ENCODE data around the gene RAMP1. TPM values are rescaled to one million over a fixed set of nuclear protein-coding genes. Genes with fewer than 3 reads are reported as not detected.

The RAMP1 gene
- total RNA-seq, 6 experiments from 2014 or later, result 0.38 to 1.3 (median 0.48) TPM; not detected in 1

DNA sequence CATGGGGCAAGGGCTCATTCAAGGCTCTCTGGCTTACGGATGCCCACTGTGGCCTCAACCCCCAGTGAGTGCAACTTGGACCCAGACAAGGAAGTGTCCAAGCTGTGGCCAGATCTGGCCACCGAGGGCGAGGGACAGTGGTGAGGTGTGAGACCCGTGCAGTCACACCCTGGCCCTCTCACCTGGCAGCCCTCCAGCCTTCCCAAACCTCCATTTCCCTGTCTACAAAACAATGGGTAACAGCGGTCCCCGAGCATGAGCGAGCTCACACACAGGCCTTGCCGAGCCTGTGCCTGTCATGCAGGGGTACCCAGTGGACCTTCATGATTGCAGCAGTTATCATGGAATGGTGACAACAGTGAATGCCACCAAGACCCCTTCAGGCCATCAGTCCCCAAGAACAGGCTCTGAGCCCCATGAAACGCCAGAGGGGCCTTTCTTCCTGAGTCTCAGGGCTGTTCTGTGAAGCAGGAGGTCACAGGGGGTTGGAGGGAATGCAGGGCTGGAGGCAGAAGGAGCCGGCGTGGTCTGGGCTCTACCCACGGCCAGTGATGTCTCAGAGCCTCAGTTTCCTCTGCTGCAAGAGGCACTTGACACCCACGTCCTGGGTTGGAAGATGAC lies 49.8 kb downstream of the RAMP1 start:
- TF ChIP-seq CTCF (IDR thresholded peaks at IDR 0.05), result no peak
- Mint-ChIP-seq H3K4me1 (ENCODE audit: low read depth) (peaks cover 13% of the 10 kb centered on the region), H3K9me3 (peaks cover 10% of the 10 kb centered on the region), H3K27ac (no peak overlapping the region), H3K4me3 (no peak overlapping the region), H3K36me3 (ENCODE audit: low read depth) (peaks cover 8% of the 10 kb centered on the region), H3K27me3 (ENCODE audit: insufficient read depth) (peaks cover 2% of the 10 kb centered on the region; the same call in 1 of the 2 replicates)
- DNase-seq, result no peak

DNA sequence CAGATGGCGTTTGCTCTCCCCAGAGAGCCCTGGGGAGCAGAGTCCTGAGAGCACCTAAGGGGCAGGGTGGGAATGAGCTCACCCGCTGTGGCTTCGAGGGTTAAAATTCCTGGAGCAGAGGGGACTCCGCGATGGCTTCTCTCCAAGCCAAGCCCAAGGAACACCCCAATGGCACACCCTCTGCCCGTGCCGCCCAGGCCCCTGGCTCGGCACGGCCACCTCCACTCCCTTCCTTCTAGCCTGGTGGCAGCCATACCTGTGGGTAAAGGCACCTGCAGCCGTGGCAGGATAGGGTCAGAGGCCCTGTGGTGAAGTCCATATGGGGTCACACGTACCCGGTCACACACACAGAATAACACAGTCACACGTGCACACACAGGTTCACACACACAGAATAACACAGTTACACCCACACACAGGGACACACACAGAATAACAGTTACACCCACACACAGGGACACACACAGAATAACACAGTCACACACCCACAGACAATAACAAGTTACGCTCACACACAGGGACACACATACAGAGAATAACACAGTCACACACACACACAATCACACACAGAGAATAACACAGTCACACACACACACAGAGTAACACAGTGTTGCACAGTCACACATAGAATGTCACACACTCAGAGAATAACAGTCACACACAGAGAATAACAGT lies 50.5 kb downstream of the RAMP1 start:
- H3K9me3 Mint-ChIP-seq, result peaks cover 10% of the 10 kb centered on the region
- peaks cover 9% of the 10 kb centered on the region for H3K4me1 Mint-ChIP-seq (ENCODE audit: low read depth)
- H3K4me3 Mint-ChIP-seq, result no peak overlapping the region
- no peak for TF ChIP-seq CTCF (IDR thresholded peaks at IDR 0.05)
- DNase-seq, result no peak
- H3K27ac Mint-ChIP-seq, result no peak overlapping the region
- H3K27me3 Mint-ChIP-seq (ENCODE audit: insufficient read depth), result peaks cover 3% of the 10 kb centered on the region
- H3K36me3 Mint-ChIP-seq (ENCODE audit: low read depth), result peaks cover 8% of the 10 kb centered on the region

DNA sequence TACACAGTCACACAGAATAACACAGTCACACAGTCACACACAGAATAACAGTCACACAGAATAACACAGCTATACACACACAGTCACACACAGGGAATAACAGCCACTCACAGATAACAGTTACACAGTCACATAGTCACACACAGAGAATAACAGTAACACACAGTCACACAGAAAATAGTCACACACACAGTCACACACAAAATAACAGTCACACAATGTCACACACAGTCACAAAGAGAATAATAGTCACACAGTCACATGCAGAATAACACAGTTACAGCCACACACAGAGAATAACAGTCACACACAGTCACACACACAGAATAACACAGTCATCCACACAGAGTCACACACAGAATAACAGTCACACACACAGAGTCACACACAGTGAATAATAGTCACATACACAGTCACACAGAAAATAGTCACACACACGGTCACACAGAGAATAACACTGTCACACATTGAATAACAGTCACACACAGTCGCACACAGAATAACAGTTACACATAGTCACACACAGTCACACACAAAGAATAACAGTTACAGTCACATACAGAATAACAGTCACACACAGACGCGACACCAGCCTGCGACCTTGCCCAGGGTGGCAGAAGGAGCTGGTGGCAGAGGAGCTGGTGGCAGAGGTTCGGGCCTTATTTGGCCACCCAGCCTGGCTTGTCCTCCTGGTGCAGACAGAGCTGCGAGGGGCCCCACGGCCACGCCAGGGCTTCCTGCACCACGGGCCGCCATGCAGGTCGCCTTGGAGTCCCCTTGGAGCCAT lies 51.3 kb downstream of the RAMP1 start:
- Mint-ChIP-seq H3K27ac (no peak overlapping the region), H3K4me3 (no peak overlapping the region), H3K27me3 (ENCODE audit: insufficient read depth) (peaks cover 3% of the 10 kb centered on the region), H3K36me3 (ENCODE audit: low read depth) (peaks cover 8% of the 10 kb centered on the region), H3K9me3 (peaks cover 10% of the 10 kb centered on the region), H3K4me1 (ENCODE audit: low read depth) (peaks cover under 1% of the 10 kb centered on the region; the same call in 1 of the 2 replicates)
- DNase-seq, result no peak
- no peak for TF ChIP-seq CTCF (IDR thresholded peaks at IDR 0.05)

- no peak overlapping the region for H3K4me3 Mint-ChIP-seq
- H3K36me3 Mint-ChIP-seq (ENCODE audit: low read depth), result peaks cover 8% of the 10 kb centered on the region
- H3K27me3 Mint-ChIP-seq (ENCODE audit: insufficient read depth), result peaks cover 6% of the 10 kb centered on the region
- no peak for DNase-seq
- no peak overlapping the region for H3K27ac Mint-ChIP-seq
- 0 out of 2 replicates have a peak, but pooled peaks cover 4% of the 10 kb centered on the region for H3K4me1 Mint-ChIP-seq (ENCODE audit: low read depth)
- TF ChIP-seq CTCF (IDR thresholded peaks at IDR 0.05), result no peak
- peaks cover 10% of the 10 kb centered on the region for H3K9me3 Mint-ChIP-seq
Observed at GRCh38 chr2:237911363-237912017, 52.1 kb downstream of the RAMP1 start.

Data from HFFc6 (cell line).